ENCODE measurements around the gene ABCB8. TPM values are rescaled to one million over a fixed set of nuclear protein-coding genes. Genes with fewer than 3 reads are reported as not detected.

ABCB8 gene
- total and polyA plus RNA-seq, 5 experiments from 2014 or later, result 17.1 to 74.7 (median 18.4) TPM

DNA sequence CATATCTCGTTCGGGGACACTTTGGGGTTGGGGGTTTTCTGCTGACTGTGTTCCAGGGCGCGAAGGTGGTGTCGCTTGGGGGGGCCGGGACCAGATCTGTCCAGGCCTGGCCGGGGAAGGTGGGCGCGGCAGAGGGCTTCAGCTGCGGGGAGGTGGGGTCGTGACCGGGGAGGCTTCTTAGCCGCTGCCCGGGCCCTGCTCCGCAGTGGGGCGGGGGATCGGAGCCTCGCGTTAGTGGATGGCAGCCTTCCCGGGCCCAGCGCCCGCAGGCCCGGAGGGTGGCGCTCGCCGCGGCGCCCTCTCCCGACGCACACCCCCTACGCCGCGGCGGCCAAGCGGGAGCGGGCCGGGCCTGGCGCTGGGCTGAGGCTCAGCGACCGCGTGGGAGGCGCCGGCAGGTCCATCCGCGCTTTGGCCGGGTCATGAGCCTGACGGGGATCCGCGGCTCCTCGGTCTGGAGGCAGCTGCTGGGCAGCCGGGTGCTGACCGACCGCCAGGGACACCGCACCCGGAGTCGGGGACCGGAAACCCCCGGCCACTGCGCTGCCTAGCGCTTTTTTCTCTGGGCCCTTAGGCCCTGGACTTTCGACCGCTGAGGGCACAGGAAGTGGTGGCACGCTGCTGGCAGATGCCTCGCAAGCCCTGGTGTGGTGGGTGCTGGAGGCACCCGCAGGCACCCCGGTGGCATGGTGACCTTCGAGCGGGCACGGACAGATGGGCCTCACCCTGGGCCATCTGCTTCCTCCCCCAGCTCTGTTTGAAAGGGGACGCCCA is 59.2 kb downstream of the ABCB8 start:
- peak in 3 of 10 donors; percentile 28 to 40 (median 38) for DNase-seq
- peaks cover 0 to 3% (median 0%) of the 10 kb centered on the region in 3 donors for H3K36me3 Mint-ChIP-seq
- H3K27ac Mint-ChIP-seq, result peak overlapping the region in 8 of 10 donors; percentile 9 to 90 (median 76)
- peaks cover 26 to 42% (median 40%) of the 10 kb centered on the region in 4 donors for H3K4me1 Mint-ChIP-seq
- no peaks in the 10 kb centered on the region for H3K9me3 Mint-ChIP-seq
- peak; percentile 15 to 19 for ATAC-seq
- peak overlapping the region; percentile 78 to 94 (median 89) for H3K4me3 Mint-ChIP-seq
- H3K27me3 Mint-ChIP-seq, result peaks cover 0 to 36% (median 10%) of the 10 kb centered on the region in 5 donors
- POLR2A ChIA-PET, result interaction anchor here (0.6 to 1.4 kb wide), 2 partner anchors 35 to 79 kb away, joined by 3 read pairs; no protein-coding TSS in a partner anchor

DNA sequence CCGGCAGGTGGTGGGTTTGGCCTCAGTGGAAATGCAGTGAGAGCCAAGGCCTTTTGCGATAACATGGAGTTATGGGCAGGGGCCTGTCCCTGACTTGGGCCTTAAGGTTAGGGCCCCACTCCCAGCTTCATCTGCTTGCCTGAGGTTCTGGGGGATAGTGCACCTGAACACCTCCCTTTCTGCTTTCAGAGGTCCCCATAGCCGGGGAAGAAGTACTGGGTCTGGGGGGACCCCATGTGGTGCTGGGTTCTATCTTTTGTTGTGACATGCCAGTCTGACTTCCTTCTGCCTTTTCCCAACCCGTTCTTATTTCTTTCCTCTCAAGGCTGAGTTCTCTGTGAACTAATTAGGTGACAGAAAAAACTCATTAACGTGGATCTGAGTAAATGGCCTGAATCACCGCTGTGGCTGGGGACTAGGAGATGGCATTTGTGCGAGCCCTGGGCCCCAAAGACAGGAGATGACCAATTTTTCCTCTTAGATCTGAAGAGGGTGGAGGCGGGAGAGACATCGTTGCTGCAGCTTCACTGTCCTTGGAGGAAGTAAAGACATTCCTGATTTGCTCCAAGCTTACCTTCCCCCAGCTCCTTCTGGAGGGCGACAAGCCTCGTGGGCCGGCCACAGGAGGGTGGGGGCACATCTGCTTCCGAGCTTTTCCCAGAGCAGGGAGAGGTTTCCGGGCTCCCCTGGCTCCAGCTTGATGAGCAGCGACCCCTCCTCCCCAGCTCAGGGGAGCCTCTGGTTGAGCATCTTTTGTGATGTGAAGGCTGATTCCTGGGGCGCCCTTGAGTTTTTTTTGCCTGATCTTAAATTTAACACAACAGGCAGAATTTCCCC is 60.0 kb downstream of the ABCB8 start:
- peaks cover 0 to 36% (median 10%) of the 10 kb centered on the region in 5 donors for H3K27me3 Mint-ChIP-seq
- no peak for ATAC-seq
- H3K4me3 Mint-ChIP-seq, result peak overlapping the region; percentile 58 to 92 (median 76)
- H3K9me3 Mint-ChIP-seq, result no peaks in the 10 kb centered on the region
- H3K36me3 Mint-ChIP-seq, result peaks cover 0 to 3% (median 0%) of the 10 kb centered on the region in 3 donors
- DNase-seq, result peak in 1 of 10 donors; percentile 17
- POLR2A ChIA-PET, result interaction anchor here (0.8 to 1.4 kb wide), 3 partner anchors 8 to 80 kb away, joined by 3 to 4 read pairs (median 3); partner anchors contain the start of gene FASTK
- peak overlapping the region in 9 of 10 donors; percentile 29 to 87 (median 63) for H3K27ac Mint-ChIP-seq
- peaks cover 22 to 36% (median 34%) of the 10 kb centered on the region in 4 donors for H3K4me1 Mint-ChIP-seq

DNA sequence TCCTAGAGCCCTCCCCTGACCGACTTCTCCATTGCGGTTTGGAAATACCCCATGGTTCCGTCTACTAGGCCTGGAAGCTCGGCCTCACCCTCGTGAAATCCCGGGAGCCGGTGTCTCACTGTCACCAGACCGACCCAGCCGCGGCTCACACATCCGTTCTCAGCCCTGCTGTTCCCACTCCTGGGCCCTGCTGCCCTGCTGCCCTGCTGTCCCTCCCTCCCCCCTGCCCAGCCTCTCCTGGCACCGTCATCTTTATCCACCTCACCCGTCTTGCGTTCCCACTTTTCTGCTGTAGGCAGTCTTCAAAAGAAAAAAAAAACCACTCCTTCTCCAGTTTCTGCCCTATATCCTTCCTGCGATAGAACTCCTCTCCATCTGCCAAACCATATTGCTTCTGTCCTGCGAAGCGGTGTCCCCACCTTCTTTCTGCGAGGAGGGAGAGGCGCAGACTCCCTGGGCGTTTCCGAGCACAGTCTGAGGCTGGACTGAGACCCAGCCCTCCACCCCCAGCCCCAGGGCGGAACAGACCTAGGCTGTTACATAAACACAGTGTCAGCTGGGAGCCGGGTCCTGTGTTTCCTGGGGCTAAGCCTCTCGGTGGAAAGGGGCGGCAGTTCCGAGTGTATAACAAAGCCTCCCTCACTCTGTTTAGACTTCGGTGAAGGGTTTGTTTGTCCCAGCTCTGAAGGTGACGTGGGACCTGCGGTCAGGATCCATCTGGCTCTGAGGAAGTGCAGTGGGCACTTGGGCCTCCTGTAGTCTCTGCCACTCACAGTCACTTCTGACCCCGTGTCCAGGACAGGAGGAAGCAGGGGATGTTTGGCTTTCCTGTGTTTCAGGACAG is 60.8 kb downstream of the ABCB8 start:
- Mint-ChIP-seq H3K4me1 (peaks cover 22 to 33% (median 31%) of the 10 kb centered on the region in 4 donors), H3K27ac (peak overlapping the region in 5 of 10 donors; percentile 0 to 91 (median 70)), H3K9me3 (no peaks in the 10 kb centered on the region), H3K36me3 (peaks cover 0 to 3% (median 0%) of the 10 kb centered on the region in 3 donors), H3K27me3 (peaks cover 0 to 36% (median 10%) of the 10 kb centered on the region in 5 donors), H3K4me3 (peak overlapping the region; percentile 24 to 81 (median 63))
- ATAC-seq (no peak), DNase-seq (peak in 3 of 10 donors; percentile 13 to 43 (median 17))
- POLR2A ChIA-PET, result interaction anchor here (0.6 to 1.0 kb wide), 3 partner anchors 8 to 163 kb away, joined by 3 to 4 read pairs (median 3); partner anchors contain the start of gene FASTK

DNA sequence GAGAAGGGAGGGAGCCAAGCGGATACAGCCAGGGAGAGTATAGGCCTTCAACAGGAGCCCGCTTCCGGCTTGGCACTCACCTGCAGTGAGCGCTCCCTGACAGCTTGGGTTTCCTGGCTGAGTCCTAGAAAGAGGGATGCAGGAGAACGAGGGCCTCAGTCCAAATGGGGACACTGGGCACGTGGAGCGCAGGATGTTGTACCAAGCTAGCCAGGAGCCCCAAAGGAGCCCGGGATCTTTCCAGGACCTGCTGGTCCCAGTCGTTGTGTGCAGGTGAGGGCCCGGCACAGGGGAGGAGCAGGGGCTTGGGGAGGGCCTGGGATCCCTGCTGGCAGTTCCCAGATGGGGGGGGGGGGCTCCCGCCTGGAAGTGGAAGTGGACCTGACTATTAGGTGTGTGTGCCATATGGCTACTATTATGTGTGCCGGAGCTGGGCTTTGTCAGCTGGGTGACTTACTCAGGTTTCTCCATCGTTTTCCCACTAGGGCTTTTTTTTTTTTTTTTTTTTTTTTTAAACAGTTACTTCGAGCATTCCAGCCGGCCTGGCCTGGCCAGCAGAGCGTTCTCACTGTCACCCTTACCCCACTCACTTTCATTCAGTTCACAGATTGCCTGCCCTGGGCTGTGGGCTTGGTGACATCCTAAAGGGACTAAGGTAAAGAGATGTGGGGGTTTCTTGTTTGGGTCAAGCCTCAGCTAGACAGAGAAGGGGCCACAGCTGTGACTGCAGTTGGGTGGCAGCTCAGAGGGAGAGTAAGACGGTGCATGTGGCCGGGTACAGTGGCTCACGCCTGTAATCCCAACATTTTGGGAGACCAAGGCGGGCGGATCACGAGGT is 61.9 kb downstream of the ABCB8 start:
- DNase-seq, result peak in 1 of 10 donors; percentile 14
- Mint-ChIP-seq H3K36me3 (peaks cover 0 to 3% (median 0%) of the 10 kb centered on the region in 3 donors), H3K9me3 (no peaks in the 10 kb centered on the region), H3K27ac (peak overlapping the region in 3 of 10 donors; percentile 34 to 91 (median 70)), H3K4me3 (peak overlapping the region in 1 of 10 donors; percentile 4), H3K4me1 (peaks cover 17 to 28% (median 24%) of the 10 kb centered on the region in 4 donors), H3K27me3 (peaks cover 0 to 28% (median 6%) of the 10 kb centered on the region in 5 donors)
- no peak for ATAC-seq
- POLR2A ChIA-PET, result interaction anchor here (0.6 to 0.7 kb wide), 2 partner anchors 42 to 162 kb away, joined by 3 to 6 read pairs; partner anchors contain the start of gene ASIC3

DNA sequence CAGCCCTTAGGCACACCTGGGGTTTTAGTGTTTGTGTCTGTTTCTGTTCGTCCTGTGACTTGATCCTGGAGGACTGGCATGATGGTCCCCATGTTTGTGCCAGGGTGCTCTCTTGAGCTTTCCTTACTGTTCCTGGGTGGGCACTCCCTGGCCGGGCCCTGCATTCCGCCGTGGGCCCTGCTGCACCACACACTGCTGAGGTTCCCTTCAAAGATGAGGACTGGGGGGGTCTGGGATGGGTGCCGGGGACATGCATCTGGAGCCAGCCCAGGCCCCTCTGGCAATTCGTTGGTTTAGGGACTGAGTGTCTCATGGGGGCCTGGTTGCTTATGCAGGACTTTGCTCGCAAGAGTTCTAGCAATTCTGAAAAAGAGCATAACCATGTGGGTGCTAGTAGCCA is 62.8 kb downstream of the ABCB8 start:
- Mint-ChIP-seq H3K27me3 (peaks cover 0 to 20% (median 4%) of the 10 kb centered on the region in 5 donors), H3K4me3 (no peak overlapping the region)
- POLR2A ChIA-PET, result no interaction called here

DNA sequence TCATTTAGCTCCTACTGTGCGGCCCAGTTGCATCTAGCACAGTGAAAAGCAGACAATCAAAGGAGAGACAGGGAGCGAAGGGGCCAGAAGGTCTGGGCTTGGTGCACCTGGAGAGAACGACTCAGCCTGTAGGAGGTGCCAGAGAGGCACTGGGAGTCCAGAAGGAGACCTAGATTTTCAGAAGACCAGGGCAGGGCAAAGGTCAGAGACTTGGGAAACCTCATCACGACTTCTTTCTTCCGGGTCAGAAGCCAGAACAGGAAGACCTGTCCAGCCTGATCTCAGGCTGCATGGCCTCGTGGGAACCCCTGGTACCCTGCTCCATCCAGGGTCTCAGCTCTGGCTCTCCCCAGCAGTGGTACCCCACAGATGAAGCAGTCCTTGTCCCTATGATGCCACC is 63.2 kb downstream of the ABCB8 start:
- Mint-ChIP-seq H3K36me3 (peaks cover 0 to 8% (median 0%) of the 10 kb centered on the region in 3 donors), H3K4me3 (no peak overlapping the region), H3K9me3 (no peaks in the 10 kb centered on the region), H3K4me1 (peaks cover 12 to 21% (median 15%) of the 10 kb centered on the region in 4 donors), H3K27me3 (peaks cover 0 to 20% (median 4%) of the 10 kb centered on the region in 5 donors), H3K27ac (peak overlapping the region in 1 of 10 donors; percentile 41)
- peak in 1 of 10 donors; percentile 19 for DNase-seq
- POLR2A ChIA-PET, result no interaction called here
- ATAC-seq, result no peak

More for the DNA sequence above, 62.8 kb downstream of the ABCB8 start:
- ATAC-seq (no peak), DNase-seq (no peak)
- Mint-ChIP-seq H3K27ac (peak overlapping the region in 1 of 10 donors; percentile 76), H3K4me1 (peaks cover 12 to 21% (median 15%) of the 10 kb centered on the region in 4 donors), H3K36me3 (peaks cover 0 to 6% (median 0%) of the 10 kb centered on the region in 3 donors), H3K9me3 (no peaks in the 10 kb centered on the region)

DNA sequence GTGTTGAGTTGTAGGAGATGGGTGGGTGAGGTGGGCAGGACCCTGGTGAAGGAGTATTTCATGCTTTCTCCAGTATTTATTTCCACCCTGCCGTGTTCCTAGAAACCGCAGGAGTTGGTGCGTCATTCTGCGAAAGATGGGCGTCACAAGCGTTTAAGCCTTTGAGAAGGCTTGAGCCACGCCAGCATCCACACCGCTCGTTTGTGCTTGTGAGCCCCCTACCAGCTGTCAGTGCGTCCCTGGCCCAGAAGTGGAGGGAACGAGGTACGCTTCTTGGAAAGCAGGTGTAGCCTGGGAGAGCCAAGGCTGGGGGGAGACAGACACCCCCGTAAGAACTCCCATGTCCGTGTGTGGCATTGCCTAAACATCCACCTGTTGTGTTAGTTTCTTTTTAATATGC is 63.7 kb downstream of the ABCB8 start:
- Mint-ChIP-seq H3K4me3 (no peak overlapping the region), H3K27me3 (peaks cover 0 to 20% (median 4%) of the 10 kb centered on the region in 5 donors), H3K4me1 (peaks cover 12 to 19% (median 15%) of the 10 kb centered on the region in 4 donors), H3K36me3 (peaks cover 0 to 11% (median 0%) of the 10 kb centered on the region in 3 donors), H3K27ac (no peak overlapping the region), H3K9me3 (no peaks in the 10 kb centered on the region)
- POLR2A ChIA-PET, result interaction anchor here (0.6 to 1.2 kb wide), 2 partner anchors 73 to 331 kb away, joined by 3 read pairs; no protein-coding TSS in a partner anchor
- ATAC-seq (no peak), DNase-seq (no peak)

DNA sequence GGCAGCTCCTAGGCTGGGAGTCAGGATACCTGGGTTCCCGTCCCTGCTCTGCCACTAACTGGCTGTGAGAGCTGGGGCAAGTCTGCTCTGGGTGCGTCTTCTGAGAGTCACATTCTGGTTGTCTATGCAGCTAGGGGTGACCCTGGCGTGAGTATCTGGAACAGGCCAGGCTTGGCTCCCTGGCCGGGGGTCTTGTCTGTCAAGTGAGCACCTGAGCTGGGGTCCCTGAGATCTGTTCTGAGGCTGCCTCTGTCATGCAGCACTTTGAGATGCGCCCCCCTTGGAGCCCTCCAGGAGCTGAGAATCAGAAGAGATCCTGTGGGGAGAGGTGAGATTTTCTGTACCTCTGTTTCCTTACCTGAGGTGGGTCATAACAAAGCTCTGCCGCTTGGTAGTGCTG is 65.5 kb downstream of the ABCB8 start:
- POLR2A ChIA-PET, result no interaction called here
- H3K4me1 Mint-ChIP-seq, result peaks cover 7 to 11% (median 9%) of the 10 kb centered on the region in 4 donors
- peaks cover 0 to 17% (median 4%) of the 10 kb centered on the region in 5 donors for H3K27me3 Mint-ChIP-seq
- ATAC-seq, result no peak
- peak in 1 of 10 donors; percentile 13 for DNase-seq
- no peak overlapping the region for H3K27ac Mint-ChIP-seq
- no peak overlapping the region for H3K4me3 Mint-ChIP-seq
- H3K9me3 Mint-ChIP-seq, result no peaks in the 10 kb centered on the region
- peaks cover 0 to 11% (median 0%) of the 10 kb centered on the region in 3 donors for H3K36me3 Mint-ChIP-seq

DNA sequence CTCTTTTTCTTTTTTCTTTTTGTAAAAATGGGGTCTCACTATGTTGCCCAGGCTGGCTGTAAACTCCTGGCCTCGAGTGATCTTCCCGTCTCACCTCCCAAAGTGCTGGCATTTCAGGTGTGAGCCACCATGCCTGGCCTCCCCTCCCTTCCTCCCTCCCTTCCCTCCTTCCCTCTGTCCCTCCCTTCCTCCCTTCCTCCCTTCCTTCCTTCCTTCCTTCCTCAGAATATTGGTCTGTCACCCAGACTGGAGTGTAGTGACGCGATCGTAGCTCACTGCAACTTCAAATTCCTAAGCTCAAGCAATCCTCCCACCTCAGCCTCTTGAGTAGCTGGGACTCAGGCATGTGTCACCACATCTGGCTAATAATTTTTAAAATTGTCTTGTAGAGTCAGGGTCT is 66.4 kb downstream of the ABCB8 start:
- POLR2A ChIA-PET, result interaction anchor here (0.6 to 0.8 kb wide), 2 partner anchors 12 to 100 kb away, joined by 3 read pairs; partner anchors contain the start of gene TMUB1
- Mint-ChIP-seq H3K4me1 (peaks cover 0 to 2% (median 2%) of the 10 kb centered on the region in 4 donors), H3K27ac (peak overlapping the region in 1 of 10 donors; percentile 19), H3K27me3 (peaks cover 0 to 8% (median 0%) of the 10 kb centered on the region in 5 donors), H3K36me3 (peaks cover 0 to 8% (median 0%) of the 10 kb centered on the region in 3 donors), H3K4me3 (no peak overlapping the region), H3K9me3 (no peaks in the 10 kb centered on the region)
- ATAC-seq (no peak), DNase-seq (no peak)

DNA sequence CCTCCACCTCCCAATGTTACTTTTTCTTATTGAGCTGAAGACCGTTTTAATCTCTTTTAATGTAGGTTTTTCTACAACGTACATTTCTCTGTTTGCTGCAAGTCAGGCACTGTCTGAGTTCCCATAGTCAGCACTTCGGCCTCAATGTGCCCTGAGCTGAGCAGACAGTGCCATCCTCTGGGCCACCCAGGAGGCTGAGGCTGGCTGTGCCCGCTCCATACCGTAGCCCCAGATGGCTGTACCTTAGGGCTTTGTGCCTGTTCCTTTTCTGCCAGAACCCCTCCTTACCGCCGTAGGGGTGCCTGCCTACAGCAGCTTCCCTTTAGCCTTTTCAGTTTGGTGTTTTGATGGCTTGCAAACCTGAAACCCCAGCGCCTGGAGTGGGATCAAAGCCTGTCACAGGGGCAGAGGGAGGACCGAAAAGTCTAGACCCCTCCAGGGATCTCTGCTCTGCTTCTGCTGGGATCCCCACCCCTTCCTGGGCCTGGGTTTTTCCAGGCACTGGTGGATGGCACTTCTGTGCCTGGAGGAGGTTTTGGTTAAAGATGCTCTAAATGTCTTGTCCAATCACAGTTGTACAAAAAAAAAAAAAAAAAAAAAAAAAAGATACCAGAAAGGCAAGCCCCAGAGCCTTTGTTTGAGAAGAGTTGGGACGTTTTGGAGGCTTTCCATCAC is 67.0 kb downstream of the ABCB8 start:
- POLR2A ChIA-PET, result interaction anchor here (0.8 kb wide), 1 partner anchor 12 kb away, joined by 3 read pairs; the partner anchor contains the start of gene TMUB1
- H3K4me3 Mint-ChIP-seq, result no peak overlapping the region
- no peak overlapping the region for H3K27ac Mint-ChIP-seq
- H3K36me3 Mint-ChIP-seq, result peaks cover 0 to 8% (median 0%) of the 10 kb centered on the region in 3 donors
- H3K9me3 Mint-ChIP-seq, result no peaks in the 10 kb centered on the region
- H3K4me1 Mint-ChIP-seq, result no peaks in the 10 kb centered on the region
- ATAC-seq (peak in 1 of 2 donors; percentile 49), DNase-seq (no peak)
- H3K27me3 Mint-ChIP-seq, result peaks cover 0 to 2% (median 0%) of the 10 kb centered on the region in 5 donors
